HG03575 (cell line): ENCODE data around the gene NTM.

Experiments
- ATAC-seq: cut with Tn5 transposase; IDR thresholded peaks from one replicate; pipeline ENCODE4 v1.9.1; 2021; ENCODE audit not compliant: unreplicated experiment, insufficient number of reproducible peaks, low FRiP score; ENCODE audit errors: extremely low read depth

The NTM gene

GRCh38 chr11:131685906-131686305, 315.5 kb downstream of the NTM start:
- no peak for ATAC-seq

GRCh38 chr11:131686836-131687235, 316.4 kb downstream of the NTM start:
- ATAC-seq: no peak

- ATAC-seq: no peak
These were observed 317.1 kb downstream of the NTM start for GRCh38 chr11:131687291-131688047.

- no peak for ATAC-seq
These were observed 317.8 kb downstream of the NTM start for GRCh38 chr11:131688048-131688693.

GRCh38 chr11:131689049-131689925, 318.9 kb downstream of the NTM start:
- no peak for ATAC-seq

GRCh38 chr11:131690362-131690761, 319.9 kb downstream of the NTM start:
- no peak for ATAC-seq

GRCh38 chr11:131690776-131691175, 320.4 kb downstream of the NTM start:
- no peak for ATAC-seq

- no peak for ATAC-seq
These were observed 321.0 kb downstream of the NTM start for GRCh38 chr11:131691181-131692041.

GRCh38 chr11:131692151-131692550, 321.7 kb downstream of the NTM start:
- no peak for ATAC-seq

GRCh38 chr11:131692961-131693360, 322.5 kb downstream of the NTM start:
- ATAC-seq: no peak

GRCh38 chr11:131693756-131694155, 323.3 kb downstream of the NTM start:
- ATAC-seq: no peak

GRCh38 chr11:131694526-131695424, 324.4 kb downstream of the NTM start:
- no peak for ATAC-seq

GRCh38 chr11:131695889-131696429, 325.5 kb downstream of the NTM start:
- ATAC-seq: no peak

- ATAC-seq: no peak
These were observed 326.3 kb downstream of the NTM start for GRCh38 chr11:131696690-131697089.

- no peak for ATAC-seq
These were observed 332.9 kb downstream of the NTM start for GRCh38 chr11:131703311-131703710.

- ATAC-seq: no peak
These were observed 334.3 kb downstream of the NTM start for GRCh38 chr11:131704682-131705081.

GRCh38 chr11:131710511-131710910, 340.1 kb downstream of the NTM start:
- no peak for ATAC-seq

GRCh38 chr11:131712897-131713296, 342.5 kb downstream of the NTM start:
- ATAC-seq: no peak
